Astrocyte (in vitro differentiated cells and primary cell): ENCODE data around the gene AMPD3. TPM values are rescaled to one million over a fixed set of nuclear protein-coding genes. Genes with fewer than 3 reads are reported as not detected.

ENCODE experiments used
- DNase-seq: peaks from one replicate; pipeline ENCODE4 v3.0.0-alpha.2; 2010; ENCODE audit warnings: low read depth
- FAIRE-seq: peaks from 2 replicates; lab custom pipeline; 2011; peaks lifted over from hg19 to GRCh38; lab: Jason Lieb, UNC
- H2AFZ ChIP-seq: 2 replicates; pipeline ENCODE4 v1.6.0; 2012; ENCODE audit warnings: low read depth, low read length, inconsistent platforms
- H3K27ac ChIP-seq: 2 replicates; pipeline ENCODE4 v1.5.1; 2011; ENCODE audit warnings: low read depth, low read length, inconsistent platforms
- H3K27me3 ChIP-seq: 2 replicates; pipeline ENCODE4 v1.6.0; 2011; ENCODE audit warnings: low read length, inconsistent platforms; ENCODE audit not compliant: insufficient read depth
- H3K36me3 ChIP-seq: 2 replicates; pipeline ENCODE4 v1.5.1; 2011; ENCODE audit warnings: low read length, inconsistent platforms; ENCODE audit not compliant: insufficient read depth
- H3K4me1 ChIP-seq: 2 replicates; pipeline ENCODE4 v1.5.1; 2011; ENCODE audit warnings: low read length, inconsistent platforms; ENCODE audit not compliant: insufficient read depth
- H3K4me2 ChIP-seq: 2 replicates; pipeline ENCODE4 v1.6.0; 2012; ENCODE audit warnings: low read length, inconsistent platforms
- H3K4me3 ChIP-seq: 2 replicates; pipeline ENCODE4 v1.5.1; 2011; ENCODE audit warnings: low read depth, mild to moderate bottlenecking, low read length, inconsistent platforms; ENCODE audit not compliant: insufficient read depth
- H3K79me2 ChIP-seq: 2 replicates; pipeline ENCODE4 v1.6.0; 2012; ENCODE audit warnings: mild to moderate bottlenecking, low read length, inconsistent platforms; ENCODE audit not compliant: insufficient read depth
- H3K9ac ChIP-seq: 2 replicates; pipeline ENCODE4 v1.6.0; 2012; ENCODE audit warnings: mild to moderate bottlenecking, low read length, inconsistent platforms
- H3K9me3 ChIP-seq: 2 replicates; pipeline ENCODE4 v1.5.1; 2012; ENCODE audit warnings: low read depth, mild to moderate bottlenecking, low read length, inconsistent platforms; ENCODE audit not compliant: insufficient read depth
- H4K20me1 ChIP-seq: 2 replicates; pipeline ENCODE4 v1.6.0; 2012; ENCODE audit warnings: low read length, inconsistent platforms; ENCODE audit not compliant: insufficient read depth
- H3K27ac Mint-ChIP-seq: one replicate; pipeline ENCODE4 v1.8.0; 2021; ENCODE audit warnings: mild to moderate bottlenecking, mixed read lengths; ENCODE audit not compliant: unreplicated experiment
- H3K27me3 Mint-ChIP-seq: one replicate; pipeline ENCODE4 v1.8.0; 2021; ENCODE audit warnings: low read depth, mixed read lengths; ENCODE audit not compliant: unreplicated experiment
- H3K36me3 Mint-ChIP-seq: one replicate; pipeline ENCODE4 v1.8.0; 2021; ENCODE audit warnings: low read depth, mixed read lengths; ENCODE audit not compliant: unreplicated experiment
- H3K4me1 Mint-ChIP-seq: one replicate; pipeline ENCODE4 v1.8.0; 2021; ENCODE audit warnings: low read depth, mixed read lengths; ENCODE audit not compliant: unreplicated experiment
- H3K4me3 Mint-ChIP-seq: one replicate; pipeline ENCODE4 v1.8.0; 2021; ENCODE audit warnings: mild to moderate bottlenecking, moderate library complexity, mixed read lengths; ENCODE audit not compliant: unreplicated experiment
- H3K9me3 Mint-ChIP-seq: one replicate; pipeline ENCODE4 v1.8.0; 2021; ENCODE audit warnings: mild to moderate bottlenecking, mixed read lengths; ENCODE audit not compliant: unreplicated experiment
- CTCF ChIP-seq: IDR thresholded peaks from 2 replicates; pipeline ENCODE4 v1.5.1; 2011; ENCODE audit warnings: low read depth, mild to moderate bottlenecking, inconsistent platforms, low read length, moderate library complexity; ENCODE audit not compliant: insufficient read depth
- EZH2 ChIP-seq: IDR thresholded peaks from 2 replicates; pipeline ENCODE4 v1.6.1; 2012; ENCODE audit warnings: mild to moderate bottlenecking, low read length, inconsistent platforms; ENCODE audit not compliant: insufficient read depth
- total RNA-seq: library from RNA; stranded (reverse); gene quantifications from 2 replicates; pipeline ENCODE4 v1.2.1, GENCODE V29; 2021

The AMPD3 gene
- total RNA-seq, 1 donor from 2014 or later = 5.6 TPM

GRCh38 chr11:10447445-10447844 is 7.6 kb upstream of the AMPD3 start:
- Histone ChIP-seq H3K36me3 (no peaks in the 10 kb centered on the region), H3K9ac (no peak overlapping the region), H3K4me3 (no peak overlapping the region), H3K27me3 (peaks cover 9% of the 10 kb centered on the region), H3K4me2 (no peak overlapping the region), H3K9me3 (no peaks in the 10 kb centered on the region), H3K79me2 (no peaks in the 10 kb centered on the region), H4K20me1 (no peaks in the 10 kb centered on the region), H2AFZ (no peak overlapping the region), H3K27ac (no peak overlapping the region), H3K4me1 (peaks cover 10% of the 10 kb centered on the region)
- H3K4me3 Mint-ChIP-seq = no peak overlapping the region
- H3K4me1 Mint-ChIP-seq = no peaks in the 10 kb centered on the region
- DNase-seq (no peak), FAIRE-seq (no peak)
- peaks cover 30% of the 10 kb centered on the region for H3K27me3 Mint-ChIP-seq
- no peaks in the 10 kb centered on the region for H3K36me3 Mint-ChIP-seq
- peaks cover 4% of the 10 kb centered on the region for H3K9me3 Mint-ChIP-seq
- H3K27ac Mint-ChIP-seq = no peak overlapping the region
- TF ChIP-seq EZH2 (no peak), CTCF (no peak)

GRCh38 chr11:10450462-10451425 is 4.3 kb upstream of the AMPD3 start:
- H3K9me3 Mint-ChIP-seq = peaks cover 4% of the 10 kb centered on the region
- no peaks in the 10 kb centered on the region for H3K36me3 ChIP-seq
- peak overlapping the region; percentile 77 for H3K4me3 Mint-ChIP-seq
- H3K79me2 ChIP-seq = no peaks in the 10 kb centered on the region
- peaks cover 22% of the 10 kb centered on the region for H3K4me1 ChIP-seq
- peaks cover 25% of the 10 kb centered on the region for H3K27me3 Mint-ChIP-seq
- TF ChIP-seq EZH2 (peak; percentile 56), CTCF (peak; percentile 39)
- DNase-seq (no peak), FAIRE-seq (no peak)
- no peaks in the 10 kb centered on the region for H3K9me3 ChIP-seq
- no peaks in the 10 kb centered on the region for H4K20me1 ChIP-seq
- peaks cover 12% of the 10 kb centered on the region for H3K4me1 Mint-ChIP-seq
- H3K36me3 Mint-ChIP-seq = no peaks in the 10 kb centered on the region
- no peak overlapping the region for H3K27ac ChIP-seq
- peak overlapping the region; percentile 34 for H3K27ac Mint-ChIP-seq
- H3K9ac ChIP-seq = peak overlapping the region; percentile 61
- peaks cover 9% of the 10 kb centered on the region for H3K27me3 ChIP-seq
- peak overlapping the region; percentile 51 for H3K4me3 ChIP-seq
- H3K4me2 ChIP-seq = peak overlapping the region; percentile 88
- peak overlapping the region; percentile 90 for H2AFZ ChIP-seq
